ENCODE data around the gene CLPTM1.
"Not testable (repeated sequence)": the region's sequence is repeated elsewhere in the genome, so short reads cannot be mapped to it uniquely, and the experiment has no call there.

The CLPTM1 gene

GRCh38 chr19:44954649-44955504 lies at the start of gene CLPTM1:
TSS of gene CLPTM1 (plus strand) at chr19:44955380. CDS start at chr19:44955396, 16 bp downstream.
- DNase-seq (ENCODE audit: extremely low read depth, low read depth) = peak; percentile 89
- TF ChIP-seq, protein P1, sequence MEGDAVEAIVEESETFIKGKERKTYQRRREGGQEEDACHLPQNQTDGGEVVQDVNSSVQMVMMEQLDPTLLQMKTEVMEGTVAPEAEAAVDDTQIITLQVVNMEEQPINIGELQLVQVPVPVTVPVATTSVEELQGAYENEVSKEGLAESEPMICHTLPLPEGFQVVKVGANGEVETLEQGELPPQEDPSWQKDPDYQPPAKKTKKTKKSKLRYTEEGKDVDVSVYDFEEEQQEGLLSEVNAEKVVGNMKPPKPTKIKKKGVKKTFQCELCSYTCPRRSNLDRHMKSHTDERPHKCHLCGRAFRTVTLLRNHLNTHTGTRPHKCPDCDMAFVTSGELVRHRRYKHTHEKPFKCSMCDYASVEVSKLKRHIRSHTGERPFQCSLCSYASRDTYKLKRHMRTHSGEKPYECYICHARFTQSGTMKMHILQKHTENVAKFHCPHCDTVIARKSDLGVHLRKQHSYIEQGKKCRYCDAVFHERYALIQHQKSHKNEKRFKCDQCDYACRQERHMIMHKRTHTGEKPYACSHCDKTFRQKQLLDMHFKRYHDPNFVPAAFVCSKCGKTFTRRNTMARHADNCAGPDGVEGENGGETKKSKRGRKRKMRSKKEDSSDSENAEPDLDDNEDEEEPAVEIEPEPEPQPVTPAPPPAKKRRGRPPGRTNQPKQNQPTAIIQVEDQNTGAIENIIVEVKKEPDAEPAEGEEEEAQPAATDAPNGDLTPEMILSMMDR (IDR thresholded peaks at IDR 0.05; ENCODE audit: low read depth, low read length) = no peak

DNA sequence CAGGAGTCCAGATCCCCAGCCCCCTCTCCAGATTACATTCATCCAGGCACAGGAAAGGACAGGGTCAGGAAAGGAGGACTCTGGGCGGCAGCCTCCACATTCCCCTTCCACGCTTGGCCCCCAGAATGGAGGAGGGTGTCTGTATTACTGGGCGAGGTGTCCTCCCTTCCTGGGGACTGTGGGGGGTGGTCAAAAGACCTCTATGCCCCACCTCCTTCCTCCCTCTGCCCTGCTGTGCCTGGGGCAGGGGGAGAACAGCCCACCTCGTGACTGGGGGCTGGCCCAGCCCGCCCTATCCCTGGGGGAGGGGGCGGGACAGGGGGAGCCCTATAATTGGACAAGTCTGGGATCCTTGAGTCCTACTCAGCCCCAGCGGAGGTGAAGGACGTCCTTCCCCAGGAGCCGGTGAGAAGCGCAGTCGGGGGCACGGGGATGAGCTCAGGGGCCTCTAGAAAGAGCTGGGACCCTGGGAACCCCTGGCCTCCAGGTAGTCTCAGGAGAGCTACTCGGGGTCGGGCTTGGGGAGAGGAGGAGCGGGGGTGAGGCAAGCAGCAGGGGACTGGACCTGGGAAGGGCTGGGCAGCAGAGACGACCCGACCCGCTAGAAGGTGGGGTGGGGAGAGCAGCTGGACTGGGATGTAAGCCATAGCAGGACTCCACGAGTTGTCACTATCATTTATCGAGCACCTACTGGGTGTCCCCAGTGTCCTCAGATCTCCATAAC lies 49.6 kb upstream of the CLPTM1 start, which contains the start of gene APOE:
Gene APOE, plus strand, starts transcription at position 360 of the 724 bp plus-strand sequence. CDS start 829 bp downstream, outside the sequence.
- DNase-seq (ENCODE audit: extremely low read depth, low read depth) = no peak
- TF ChIP-seq, protein P1 (IDR thresholded peaks at IDR 0.05; ENCODE audit: low read depth, low read length) = no peak

- TF ChIP-seq, protein P1 (IDR thresholded peaks at IDR 0.05; ENCODE audit: low read depth, low read length) = no peak
- DNase-seq (ENCODE audit: extremely low read depth, low read depth) = no peak
Observed at GRCh38 chr19:44907613-44908012, 47.6 kb upstream of the CLPTM1 start.

DNA sequence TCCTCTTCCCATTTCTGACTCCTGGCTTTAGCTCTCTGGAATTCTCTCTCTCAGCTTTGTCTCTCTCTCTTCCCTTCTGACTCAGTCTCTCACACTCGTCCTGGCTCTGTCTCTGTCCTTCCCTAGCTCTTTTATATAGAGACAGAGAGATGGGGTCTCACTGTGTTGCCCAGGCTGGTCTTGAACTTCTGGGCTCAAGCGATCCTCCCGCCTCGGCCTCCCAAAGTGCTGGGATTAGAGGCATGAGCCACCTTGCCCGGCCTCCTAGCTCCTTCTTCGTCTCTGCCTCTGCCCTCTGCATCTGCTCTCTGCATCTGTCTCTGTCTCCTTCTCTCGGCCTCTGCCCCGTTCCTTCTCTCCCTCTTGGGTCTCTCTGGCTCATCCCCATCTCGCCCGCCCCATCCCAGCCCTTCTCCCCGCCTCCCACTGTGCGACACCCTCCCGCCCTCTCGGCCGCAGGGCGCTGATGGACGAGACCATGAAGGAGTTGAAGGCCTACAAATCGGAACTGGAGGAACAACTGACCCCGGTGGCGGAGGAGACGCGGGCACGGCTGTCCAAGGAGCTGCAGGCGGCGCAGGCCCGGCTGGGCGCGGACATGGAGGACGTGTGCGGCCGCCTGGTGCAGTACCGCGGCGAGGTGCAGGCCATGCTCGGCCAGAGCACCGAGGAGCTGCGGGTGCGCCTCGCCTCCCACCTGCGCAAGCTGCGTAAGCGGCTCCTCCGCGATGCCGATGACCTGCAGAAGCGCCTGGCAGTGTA lies 46.9 kb upstream of the CLPTM1 start:
- DNase-seq (ENCODE audit: extremely low read depth, low read depth) = no peak

DNA sequence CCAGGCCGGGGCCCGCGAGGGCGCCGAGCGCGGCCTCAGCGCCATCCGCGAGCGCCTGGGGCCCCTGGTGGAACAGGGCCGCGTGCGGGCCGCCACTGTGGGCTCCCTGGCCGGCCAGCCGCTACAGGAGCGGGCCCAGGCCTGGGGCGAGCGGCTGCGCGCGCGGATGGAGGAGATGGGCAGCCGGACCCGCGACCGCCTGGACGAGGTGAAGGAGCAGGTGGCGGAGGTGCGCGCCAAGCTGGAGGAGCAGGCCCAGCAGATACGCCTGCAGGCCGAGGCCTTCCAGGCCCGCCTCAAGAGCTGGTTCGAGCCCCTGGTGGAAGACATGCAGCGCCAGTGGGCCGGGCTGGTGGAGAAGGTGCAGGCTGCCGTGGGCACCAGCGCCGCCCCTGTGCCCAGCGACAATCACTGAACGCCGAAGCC lies 46.3 kb upstream of the CLPTM1 start:
- TF ChIP-seq, protein P1 (IDR thresholded peaks at IDR 0.05; ENCODE audit: low read depth, low read length) = no peak
- DNase-seq (ENCODE audit: extremely low read depth, low read depth) = no peak

More for the DNA sequence above, 46.9 kb upstream of the CLPTM1 start:
- TF ChIP-seq, protein P1 (IDR thresholded peaks at IDR 0.05; ENCODE audit: low read depth, low read length) = no peak

- TF ChIP-seq, protein P1 (IDR thresholded peaks at IDR 0.05; ENCODE audit: low read depth, low read length) = no peak
- DNase-seq (ENCODE audit: extremely low read depth, low read depth) = no peak
Observed at GRCh38 chr19:44909775-44910174, 45.4 kb upstream of the CLPTM1 start.

DNA sequence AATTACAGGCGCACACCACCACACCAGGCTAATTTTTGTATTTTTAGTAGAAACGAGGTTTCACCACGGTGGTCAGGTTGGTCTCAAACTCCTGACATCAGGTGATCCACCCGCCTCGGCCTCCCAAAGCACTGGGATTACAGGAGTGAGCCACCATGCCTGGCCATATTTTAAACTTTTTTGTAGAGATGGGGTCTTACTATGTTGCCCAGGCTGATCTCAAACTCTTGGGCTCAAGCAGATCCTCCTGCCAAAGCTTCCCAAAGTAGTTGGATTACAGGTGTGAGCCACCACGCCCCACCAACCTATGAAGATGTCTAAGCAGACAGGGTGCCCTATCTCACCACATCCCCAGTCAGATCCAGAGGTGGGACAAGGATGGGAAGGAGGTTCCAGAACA lies 43.3 kb upstream of the CLPTM1 start:
- not testable (repeated sequence) for DNase-seq (ENCODE audit: extremely low read depth, low read depth)
